ENCODE results near the gene STBD1. TPM values are rescaled to one million over a fixed set of nuclear protein-coding genes. Genes with fewer than 3 reads are reported as not detected.

STBD1 gene
- total and polyA plus RNA-seq, 9 of the 15 experiments (the other 6 are each of a cell fraction or from before 2014, with no cell fraction given), result 0.08 to 0.64 (median 0.27) TPM; not detected in 2

DNA sequence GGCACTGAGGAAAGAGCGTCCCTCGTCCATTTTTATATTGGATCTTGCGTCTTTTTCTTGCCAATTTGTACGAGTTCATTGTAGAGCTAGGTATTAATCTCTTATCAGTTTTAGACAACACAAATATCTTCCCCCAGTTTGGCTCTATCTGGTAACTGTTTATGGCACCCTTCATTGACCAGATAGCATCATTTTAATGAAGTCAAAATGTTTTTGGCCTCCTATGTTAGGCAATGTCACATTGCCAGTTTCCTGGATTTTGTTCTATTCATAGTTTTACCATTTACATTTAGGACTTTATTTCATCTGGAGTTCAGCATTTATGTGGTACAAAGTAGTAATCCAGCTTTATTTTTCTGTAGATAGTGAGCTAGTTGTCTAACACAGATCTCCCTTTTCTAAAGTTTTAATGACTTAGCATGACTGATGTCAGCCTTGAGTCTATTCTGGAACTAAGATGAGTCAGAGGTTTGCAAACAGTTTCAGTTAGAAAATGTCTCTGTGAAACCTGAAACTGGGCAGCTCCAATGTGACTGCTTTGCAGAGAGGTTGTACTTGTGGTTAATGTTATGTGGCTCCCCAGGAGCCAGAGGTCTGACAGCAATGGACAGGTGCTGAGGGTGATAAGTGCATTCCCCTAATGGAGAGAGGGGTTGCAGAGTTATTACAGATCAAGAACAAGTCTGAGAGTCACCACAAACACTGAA is 5.3 kb upstream of the STBD1 start (continued):
- no peak for TF ChIP-seq NCOA6 (IDR thresholded peaks at IDR 0.05)
- TF ChIP-seq ASH1L (IDR thresholded peaks at IDR 0.05; ENCODE audit: borderline replicate concordance, low read depth, partially characterized antibody), result no peak
- no peak for TF ChIP-seq POLR3G (IDR thresholded peaks at IDR 0.05; ENCODE audit: extremely low read depth, insufficient read length, insufficient replicate concordance)
- TF ChIP-seq ZNF316 (IDR thresholded peaks at IDR 0.05), result peak; percentile 88
- no peak for TF ChIP-seq NCOA4 (IDR thresholded peaks at IDR 0.05; ENCODE audit: partially characterized antibody)
- no peak for TF ChIP-seq HMG20B (CRISPR knock-in tag; IDR thresholded peaks at IDR 0.05)
- TF ChIP-seq, protein P1, sequence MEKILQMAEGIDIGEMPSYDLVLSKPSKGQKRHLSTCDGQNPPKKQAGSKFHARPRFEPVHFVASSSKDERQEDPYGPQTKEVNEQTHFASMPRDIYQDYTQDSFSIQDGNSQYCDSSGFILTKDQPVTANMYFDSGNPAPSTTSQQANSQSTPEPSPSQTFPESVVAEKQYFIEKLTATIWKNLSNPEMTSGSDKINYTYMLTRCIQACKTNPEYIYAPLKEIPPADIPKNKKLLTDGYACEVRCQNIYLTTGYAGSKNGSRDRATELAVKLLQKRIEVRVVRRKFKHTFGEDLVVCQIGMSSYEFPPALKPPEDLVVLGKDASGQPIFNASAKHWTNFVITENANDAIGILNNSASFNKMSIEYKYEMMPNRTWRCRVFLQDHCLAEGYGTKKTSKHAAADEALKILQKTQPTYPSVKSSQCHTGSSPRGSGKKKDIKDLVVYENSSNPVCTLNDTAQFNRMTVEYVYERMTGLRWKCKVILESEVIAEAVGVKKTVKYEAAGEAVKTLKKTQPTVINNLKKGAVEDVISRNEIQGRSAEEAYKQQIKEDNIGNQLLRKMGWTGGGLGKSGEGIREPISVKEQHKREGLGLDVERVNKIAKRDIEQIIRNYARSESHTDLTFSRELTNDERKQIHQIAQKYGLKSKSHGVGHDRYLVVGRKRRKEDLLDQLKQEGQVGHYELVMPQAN (IDR thresholded peaks at IDR 0.05; ENCODE audit: borderline replicate concordance), result no peak
- TF ChIP-seq, protein P2, sequence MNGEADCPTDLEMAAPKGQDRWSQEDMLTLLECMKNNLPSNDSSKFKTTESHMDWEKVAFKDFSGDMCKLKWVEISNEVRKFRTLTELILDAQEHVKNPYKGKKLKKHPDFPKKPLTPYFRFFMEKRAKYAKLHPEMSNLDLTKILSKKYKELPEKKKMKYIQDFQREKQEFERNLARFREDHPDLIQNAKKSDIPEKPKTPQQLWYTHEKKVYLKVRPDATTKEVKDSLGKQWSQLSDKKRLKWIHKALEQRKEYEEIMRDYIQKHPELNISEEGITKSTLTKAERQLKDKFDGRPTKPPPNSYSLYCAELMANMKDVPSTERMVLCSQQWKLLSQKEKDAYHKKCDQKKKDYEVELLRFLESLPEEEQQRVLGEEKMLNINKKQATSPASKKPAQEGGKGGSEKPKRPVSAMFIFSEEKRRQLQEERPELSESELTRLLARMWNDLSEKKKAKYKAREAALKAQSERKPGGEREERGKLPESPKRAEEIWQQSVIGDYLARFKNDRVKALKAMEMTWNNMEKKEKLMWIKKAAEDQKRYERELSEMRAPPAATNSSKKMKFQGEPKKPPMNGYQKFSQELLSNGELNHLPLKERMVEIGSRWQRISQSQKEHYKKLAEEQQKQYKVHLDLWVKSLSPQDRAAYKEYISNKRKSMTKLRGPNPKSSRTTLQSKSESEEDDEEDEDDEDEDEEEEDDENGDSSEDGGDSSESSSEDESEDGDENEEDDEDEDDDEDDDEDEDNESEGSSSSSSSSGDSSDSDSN (IDR thresholded peaks at IDR 0.05; ENCODE audit: borderline replicate concordance in 1 of 2, low read depth in 2 of 2, low read length in 2 of 2), result no peak
- TF ChIP-seq, protein P3, sequence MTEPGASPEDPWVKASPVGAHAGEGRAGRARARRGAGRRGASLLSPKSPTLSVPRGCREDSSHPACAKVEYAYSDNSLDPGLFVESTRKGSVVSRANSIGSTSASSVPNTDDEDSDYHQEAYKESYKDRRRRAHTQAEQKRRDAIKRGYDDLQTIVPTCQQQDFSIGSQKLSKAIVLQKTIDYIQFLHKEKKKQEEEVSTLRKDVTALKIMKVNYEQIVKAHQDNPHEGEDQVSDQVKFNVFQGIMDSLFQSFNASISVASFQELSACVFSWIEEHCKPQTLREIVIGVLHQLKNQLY (CRISPR knock-in tag; conservative IDR thresholded peaks at IDR 0.05), result no peak
- TF ChIP-seq HMG20A (CRISPR knock-in tag; conservative IDR thresholded peaks at IDR 0.05), result no peak
- TF ChIP-seq ELF4 (CRISPR knock-in tag; IDR thresholded peaks at IDR 0.05), result no peak
- no peak for TF ChIP-seq RFX7 (CRISPR knock-in tag; IDR thresholded peaks at IDR 0.05)
- TF ChIP-seq, protein P4, sequence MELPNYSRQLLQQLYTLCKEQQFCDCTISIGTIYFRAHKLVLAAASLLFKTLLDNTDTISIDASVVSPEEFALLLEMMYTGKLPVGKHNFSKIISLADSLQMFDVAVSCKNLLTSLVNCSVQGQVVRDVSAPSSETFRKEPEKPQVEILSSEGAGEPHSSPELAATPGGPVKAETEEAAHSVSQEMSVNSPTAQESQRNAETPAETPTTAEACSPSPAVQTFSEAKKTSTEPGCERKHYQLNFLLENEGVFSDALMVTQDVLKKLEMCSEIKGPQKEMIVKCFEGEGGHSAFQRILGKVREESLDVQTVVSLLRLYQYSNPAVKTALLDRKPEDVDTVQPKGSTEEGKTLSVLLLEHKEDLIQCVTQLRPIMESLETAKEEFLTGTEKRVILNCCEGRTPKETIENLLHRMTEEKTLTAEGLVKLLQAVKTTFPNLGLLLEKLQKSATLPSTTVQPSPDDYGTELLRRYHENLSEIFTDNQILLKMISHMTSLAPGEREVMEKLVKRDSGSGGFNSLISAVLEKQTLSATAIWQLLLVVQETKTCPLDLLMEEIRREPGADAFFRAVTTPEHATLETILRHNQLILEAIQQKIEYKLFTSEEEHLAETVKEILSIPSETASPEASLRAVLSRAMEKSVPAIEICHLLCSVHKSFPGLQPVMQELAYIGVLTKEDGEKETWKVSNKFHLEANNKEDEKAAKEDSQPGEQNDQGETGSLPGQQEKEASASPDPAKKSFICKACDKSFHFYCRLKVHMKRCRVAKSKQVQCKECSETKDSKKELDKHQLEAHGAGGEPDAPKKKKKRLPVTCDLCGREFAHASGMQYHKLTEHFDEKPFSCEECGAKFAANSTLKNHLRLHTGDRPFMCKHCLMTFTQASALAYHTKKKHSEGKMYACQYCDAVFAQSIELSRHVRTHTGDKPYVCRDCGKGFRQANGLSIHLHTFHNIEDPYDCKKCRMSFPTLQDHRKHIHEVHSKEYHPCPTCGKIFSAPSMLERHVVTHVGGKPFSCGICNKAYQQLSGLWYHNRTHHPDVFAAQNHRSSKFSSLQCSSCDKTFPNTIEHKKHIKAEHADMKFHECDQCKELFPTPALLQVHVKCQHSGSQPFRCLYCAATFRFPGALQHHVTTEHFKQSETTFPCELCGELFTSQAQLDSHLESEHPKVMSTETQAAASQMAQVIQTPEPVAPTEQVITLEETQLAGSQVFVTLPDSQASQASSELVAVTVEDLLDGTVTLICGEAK (IDR thresholded peaks at IDR 0.05), result peak; percentile 23
- TF ChIP-seq, protein P4 (CRISPR knock-in tag; IDR thresholded peaks at IDR 0.05), result no peak
